PC-9 (cell line): ENCODE results near the gene LCE1E. TPM values are rescaled to one million over a fixed set of nuclear protein-coding genes. Genes with fewer than 3 reads are reported as not detected.

Experiments
- BruUV-seq: library from RNA; stranded (reverse); fragments of 400-500 nt; replicated peaks from 2 replicates; lab custom pipeline; 2021; lab: Mats Ljungman, UMichigan
- CTCF ChIA-PET: fragments of 300-600 bp; sonication (Branson Sonifier 250); formaldehyde crosslinking; loops from one replicate; lab custom pipeline; 2022; ENCODE audit warnings: antibody characterized with exemption; lab: Charles Lee
- POLR2A ChIA-PET: fragments of 300-600 bp; sonication (Branson Sonifier 250); formaldehyde crosslinking; loops from one replicate; lab custom pipeline; 2022; ENCODE audit warnings: antibody characterized with exemption; ENCODE audit not compliant: unreplicated experiment; lab: Charles Lee
- DNase-seq, 2 experiments: peaks; one replicate each; pipeline versions ENCODE4 v3.0.0 to v3.0.0-alpha.2; 2015 to 2022; ENCODE audit warnings: mixed read lengths in 1 of 2
- H2AFZ ChIP-seq: fragments of 200-600 bp; sonication (generic); 2 replicates; pipeline ENCODE4 v1.8.1; 2017; ENCODE audit warnings: antibody characterized with exemption
- H3F3A ChIP-seq: fragments of 200-600 bp; sonication (generic); 2 replicates; pipeline ENCODE4 v1.8.1; 2017; ENCODE audit warnings: antibody characterized with exemption, mild to moderate bottlenecking, low read depth; ENCODE audit not compliant: insufficient read depth
- H3K27ac ChIP-seq: fragments of 200-600 bp; sonication (generic); 2 replicates; pipeline ENCODE4 v1.6.1; 2016; ENCODE audit warnings: mixed run types
- H3K27me3 ChIP-seq: fragments of 200-600 bp; sonication (generic); 2 replicates; pipeline ENCODE4 v1.6.1; 2016; ENCODE audit warnings: low read depth, mixed run types; ENCODE audit not compliant: insufficient read depth
- H3K36me3 ChIP-seq: fragments of 200-600 bp; sonication (generic); 2 replicates; pipeline ENCODE4 v1.6.1; 2016; ENCODE audit warnings: low read depth, mixed run types
- H3K4me1 ChIP-seq: fragments of 200-600 bp; sonication (generic); replicated peaks from 2 replicates; pipeline ENCODE4 v1.6.1; 2016; ENCODE audit warnings: mixed run types; ENCODE audit not compliant: insufficient read depth
- H3K4me2 ChIP-seq: fragments of 200-600 bp; sonication (generic); 2 replicates; pipeline ENCODE4 v1.6.1; 2017; ENCODE audit warnings: mixed run types
- H3K4me3 ChIP-seq: fragments of 200-600 bp; sonication (generic); 2 replicates; pipeline ENCODE4 v1.6.1; 2016; ENCODE audit warnings: mixed run types
- H3K79me2 ChIP-seq: fragments of 200-600 bp; sonication (generic); 2 replicates; pipeline ENCODE4 v1.6.1; 2017; ENCODE audit warnings: low read depth, mixed run types
- H3K9me2 ChIP-seq: fragments of 200-600 bp; sonication (generic); 2 replicates; pipeline ENCODE4 v1.8.1; 2017; ENCODE audit warnings: mild to moderate bottlenecking; ENCODE audit not compliant: insufficient read depth
- H3K9me3 ChIP-seq: fragments of 200-600 bp; sonication (generic); 2 replicates; pipeline ENCODE4 v1.8.1; 2016; ENCODE audit warnings: low read depth; ENCODE audit not compliant: insufficient read depth
- H4K20me1 ChIP-seq: fragments of 200-600 bp; sonication (generic); 2 replicates; pipeline ENCODE4 v1.8.1; 2017; ENCODE audit not compliant: insufficient read depth
- CTCF ChIP-seq: fragments of 200-600 bp; sonication (generic); conservative IDR thresholded peaks from 2 replicates; pipeline ENCODE4 v1.6.1; 2017; ENCODE audit warnings: mixed run types, antibody characterized with exemption, mild to moderate bottlenecking, moderate library complexity
- EZH2 ChIP-seq: fragments of 200-600 bp; sonication (generic); IDR thresholded peaks from 2 replicates; pipeline ENCODE4 v1.8.0; 2017; ENCODE audit warnings: antibody characterized with exemption, low read depth
- intact Hi-C: fragments of 100-400 bp; cut with micrococcal nuclease; formaldehyde crosslinking; loops from one replicate; pipeline ENCODE4 v1.10.0; 2022; ENCODE audit not compliant: unreplicated experiment
- total RNA-seq: library from RNA; stranded (reverse); gene quantifications from 2 replicates; pipeline ENCODE4 v1.2.3, GENCODE V29; 2021

LCE1E gene
- total RNA-seq, 1 experiment from 2014 or later, result not detected

- POLR2A ChIA-PET, result no interaction called here
- no peak for TF ChIP-seq EZH2
- TF ChIP-seq CTCF, result no peak
Observed at GRCh38 chr1:152753586-152753985, 32.5 kb upstream of the LCE1E start.

GRCh38 chr1:152756872-152757271 lies 29.2 kb upstream of the LCE1E start:
- no TSS peak for BruUV-seq
- CTCF ChIA-PET, result no interaction called here
- H3K9me3 ChIP-seq, result no peaks in the 10 kb centered on the region
- H3K27ac ChIP-seq, result no peak overlapping the region
- intact Hi-C loops, result no loop called here
- H3K27me3 ChIP-seq, result peaks cover 57% of the 10 kb centered on the region
- H4K20me1 ChIP-seq, result no peaks in the 10 kb centered on the region
- H3K79me2 ChIP-seq, result no peaks in the 10 kb centered on the region
- no peaks in the 10 kb centered on the region for H3K4me1 ChIP-seq
- no peaks in the 10 kb centered on the region for H3F3A ChIP-seq
- H2AFZ ChIP-seq, result no peak overlapping the region
- no peak overlapping the region for H3K4me2 ChIP-seq
- H3K4me3 ChIP-seq, result no peak overlapping the region
- POLR2A ChIA-PET, result no interaction called here
- no peak for DNase-seq
- TF ChIP-seq EZH2, result no peak
- TF ChIP-seq CTCF, result no peak
- no peaks in the 10 kb centered on the region for H3K9me2 ChIP-seq
- no peaks in the 10 kb centered on the region for H3K36me3 ChIP-seq

More at GRCh38 chr1:152753586-152753985, 32.5 kb upstream of the LCE1E start:
- Histone ChIP-seq H3K27ac (no peak overlapping the region), H3K9me2 (no peaks in the 10 kb centered on the region), H3K27me3 (peaks cover 39% of the 10 kb centered on the region), H3K4me2 (no peak overlapping the region), H4K20me1 (no peaks in the 10 kb centered on the region), H3K79me2 (no peaks in the 10 kb centered on the region), H3K9me3 (no peaks in the 10 kb centered on the region), H3K4me1 (no peaks in the 10 kb centered on the region), H3K4me3 (no peak overlapping the region), H3F3A (no peaks in the 10 kb centered on the region), H3K36me3 (no peaks in the 10 kb centered on the region), H2AFZ (no peak overlapping the region)
- CTCF ChIA-PET, result no interaction called here
- DNase-seq, result no peak
- intact Hi-C loops, result no loop called here
- no TSS peak for BruUV-seq

- ChIA-PET CTCF (no interaction called here), POLR2A (no interaction called here)
- Histone ChIP-seq H3K27me3 (peaks cover 57% of the 10 kb centered on the region), H3K4me2 (no peak within 1 kb of the TSS), H3F3A (no peaks in the 10 kb centered on the region), H3K79me2 (no peaks in the 10 kb centered on the region), H3K4me1 (no peaks in the 10 kb centered on the region), H3K4me3 (no peak within 1 kb of the TSS), H3K36me3 (no peaks in the 10 kb centered on the region), H3K9me3 (no peaks in the 10 kb centered on the region), H2AFZ (no peak within 1 kb of the TSS), H3K27ac (no peak within 1 kb of the TSS), H3K9me2 (no peaks in the 10 kb centered on the region), H4K20me1 (no peaks in the 10 kb centered on the region)
- no TSS peak for BruUV-seq
- no peak for DNase-seq
- intact Hi-C loops, result no loop called here
- TF ChIP-seq EZH2 (no peak), CTCF (no peak)
Observed at GRCh38 chr1:152757747-152758146, 28.3 kb upstream of the LCE1E start, which contains the start of gene KPRP. Gene KPRP, plus strand, starts transcription at chr1:152758025. Its CDS starts 1,564 bp downstream, at chr1:152759589.
